ACC112 (cell line): Measurements from ENCODE around the gene ADISSP.

Source experiments
- H2AFZ ChIP-seq: fragments of 200-600 bp; sonication (generic); one replicate; pipeline ENCODE4 v1.6.0; 2017; ENCODE audit warnings: antibody characterized with exemption, low read length; ENCODE audit not compliant: unreplicated experiment
- H3K27ac ChIP-seq: fragments of 200-600 bp; sonication (generic); 2 replicates; pipeline ENCODE4 v1.5.1; 2014; ENCODE audit warnings: low read depth, mild to moderate bottlenecking, antibody characterized with exemption, low read length, moderate library complexity
- H3K27me3 ChIP-seq: fragments of 200-600 bp; sonication (generic); 2 replicates; pipeline ENCODE4 v1.6.1; 2014; ENCODE audit warnings: mild to moderate bottlenecking, antibody characterized with exemption, low read length, moderate library complexity, mixed read lengths; ENCODE audit not compliant: insufficient read depth
- H3K36me3 ChIP-seq: fragments of 200-600 bp; sonication (generic); 2 replicates; pipeline ENCODE4 v1.6.1; 2016; ENCODE audit warnings: mild to moderate bottlenecking, antibody characterized with exemption, low read length, moderate library complexity, mixed read lengths; ENCODE audit not compliant: insufficient read depth
- H3K4me1 ChIP-seq: fragments of 200-600 bp; sonication (generic); one replicate; pipeline ENCODE4 v1.6.1; 2016; ENCODE audit warnings: low read length, mixed read lengths; ENCODE audit not compliant: insufficient read depth, unreplicated experiment, control insufficient read depth
- H3K4me3 ChIP-seq: fragments of 200-600 bp; sonication (generic); 2 replicates; pipeline ENCODE4 v1.5.1; 2014; ENCODE audit warnings: mild to moderate bottlenecking, low read depth, low read length
- H3K79me2 ChIP-seq: fragments of 200-600 bp; sonication (generic); one replicate; pipeline ENCODE4 v1.6.0; 2016; ENCODE audit warnings: low read length; ENCODE audit not compliant: control insufficient read depth, unreplicated experiment, insufficient read depth

The ADISSP gene

GRCh38 chr20:3786665-3787323 lies 19.2 kb upstream of the ADISSP start, which contains the start of gene CENPB:
TSS of gene CENPB (minus strand) at chr20:3786740. CDS start at chr20:3786483, 257 bp downstream.
- H3K27ac ChIP-seq, result peak within 1 kb of the TSS; percentile 60
- H3K27me3 ChIP-seq, result no peaks in the 10 kb centered on the region
- peaks cover 2% of the 10 kb centered on the region; the same call in 1 of the 2 replicates for H3K36me3 ChIP-seq
- peaks cover 36% of the 10 kb centered on the region for H3K4me1 ChIP-seq
- H3K4me3 ChIP-seq, result peak within 1 kb of the TSS; percentile 98
- peak within 1 kb of the TSS; percentile 69 for H2AFZ ChIP-seq
- peaks cover 32% of the 10 kb centered on the region for H3K79me2 ChIP-seq

- Histone ChIP-seq H3K79me2 (peaks cover 32% of the 10 kb centered on the region), H3K27ac (peak overlapping the region; percentile 60), H2AFZ (no peak overlapping the region), H3K4me1 (peaks cover 36% of the 10 kb centered on the region), H3K36me3 (peaks cover 2% of the 10 kb centered on the region; the same call in 1 of the 2 replicates), H3K4me3 (peak overlapping the region; percentile 98), H3K27me3 (no peaks in the 10 kb centered on the region)
Measured at GRCh38 chr20:3786126-3786484, 18.6 kb upstream of the ADISSP start.

GRCh38 chr20:3785240-3786125 lies 17.9 kb upstream of the ADISSP start:
- peak overlapping the region; percentile 98 for H3K4me3 ChIP-seq
- peaks cover 2% of the 10 kb centered on the region; the same call in 1 of the 2 replicates for H3K36me3 ChIP-seq
- H3K27ac ChIP-seq, result peak overlapping the region; percentile 60
- peaks cover 32% of the 10 kb centered on the region for H3K79me2 ChIP-seq
- H3K27me3 ChIP-seq, result no peaks in the 10 kb centered on the region
- no peak overlapping the region for H2AFZ ChIP-seq
- H3K4me1 ChIP-seq, result peaks cover 36% of the 10 kb centered on the region

GRCh38 chr20:3784863-3785239 lies 17.3 kb upstream of the ADISSP start:
- peaks cover 32% of the 10 kb centered on the region for H3K79me2 ChIP-seq
- no peaks in the 10 kb centered on the region for H3K27me3 ChIP-seq
- peak overlapping the region; percentile 98 for H3K4me3 ChIP-seq
- H3K4me1 ChIP-seq, result peaks cover 36% of the 10 kb centered on the region
- H3K27ac ChIP-seq, result no peak overlapping the region
- no peak overlapping the region for H2AFZ ChIP-seq
- H3K36me3 ChIP-seq, result peaks cover 2% of the 10 kb centered on the region; the same call in 1 of the 2 replicates

- Histone ChIP-seq H3K27ac (no peak overlapping the region), H3K79me2 (peaks cover 32% of the 10 kb centered on the region), H3K36me3 (peaks cover 2% of the 10 kb centered on the region; the same call in 1 of the 2 replicates), H3K4me3 (peak overlapping the region; percentile 98), H2AFZ (no peak overlapping the region), H3K27me3 (no peaks in the 10 kb centered on the region), H3K4me1 (peaks cover 36% of the 10 kb centered on the region)
Measured at GRCh38 chr20:3784216-3784853, 16.8 kb upstream of the ADISSP start.

- Histone ChIP-seq H3K4me1 (peaks cover 31% of the 10 kb centered on the region), H3K27me3 (0 out of 2 replicates have a peak, but pooled peaks cover 4% of the 10 kb centered on the region), H2AFZ (no peak overlapping the region), H3K79me2 (peaks cover 32% of the 10 kb centered on the region), H3K36me3 (peaks cover 2% of the 10 kb centered on the region; the same call in 1 of the 2 replicates), H3K4me3 (peak overlapping the region; percentile 98), H3K27ac (no peak overlapping the region)
Measured at GRCh38 chr20:3783511-3784195, 16.1 kb upstream of the ADISSP start.

- no peak overlapping the region for H2AFZ ChIP-seq
- H3K27me3 ChIP-seq, result 0 out of 2 replicates have a peak, but pooled peaks cover 10% of the 10 kb centered on the region
- H3K36me3 ChIP-seq, result peaks cover 2% of the 10 kb centered on the region; the same call in 1 of the 2 replicates
- no peak overlapping the region for H3K27ac ChIP-seq
- H3K79me2 ChIP-seq, result peaks cover 32% of the 10 kb centered on the region
- H3K4me3 ChIP-seq, result no peak overlapping the region; the same call in 1 of the 2 replicates
- H3K4me1 ChIP-seq, result peaks cover 26% of the 10 kb centered on the region
Measured at GRCh38 chr20:3783068-3783489, 15.5 kb upstream of the ADISSP start.

- Histone ChIP-seq H3K27me3 (0 out of 2 replicates have a peak, but pooled peaks cover 10% of the 10 kb centered on the region), H2AFZ (no peak overlapping the region), H3K27ac (no peak overlapping the region), H3K36me3 (peaks cover 2% of the 10 kb centered on the region; the same call in 1 of the 2 replicates), H3K4me1 (peaks cover 24% of the 10 kb centered on the region), H3K4me3 (no peak overlapping the region), H3K79me2 (peaks cover 32% of the 10 kb centered on the region)
Measured at GRCh38 chr20:3782597-3782996, 15.0 kb upstream of the ADISSP start.

GRCh38 chr20:3781153-3781910 lies 13.8 kb upstream of the ADISSP start, which contains the start of gene SPEF1:
TSS of gene SPEF1 (minus strand) at chr20:3781448. CDS start at chr20:3781287, 161 bp downstream.
- Histone ChIP-seq H2AFZ (no peak within 1 kb of the TSS), H3K36me3 (peaks cover 2% of the 10 kb centered on the region; the same call in 1 of the 2 replicates), H3K4me1 (peaks cover 17% of the 10 kb centered on the region), H3K79me2 (peaks cover 32% of the 10 kb centered on the region), H3K4me3 (peak within 1 kb of the TSS; percentile 72), H3K27ac (no peak within 1 kb of the TSS), H3K27me3 (0 out of 2 replicates have a peak, but pooled peaks cover 10% of the 10 kb centered on the region)
